HepG2 (cell line): ENCODE results near the gene SYCP2. TPM values are rescaled to one million over a fixed set of nuclear protein-coding genes. Genes with fewer than 3 reads are reported as not detected.

Experiments used
- AGO2 ChIP-seq: fragments of 200-400 bp; formaldehyde crosslinking; optimal IDR thresholded peaks from 2 replicates; pipeline ENCODE3; 2017; ENCODE audit warnings: mild to moderate bottlenecking, low read depth, low read length, moderate library complexity
- ARID5B ChIP-seq: IDR thresholded peaks from 2 replicates; pipeline ENCODE4 v1.4.0; 2020; ENCODE audit warnings: mild to moderate bottlenecking, missing genetic modification reagents
- DMTF1 ChIP-seq: sonication (generic); formaldehyde crosslinking; IDR thresholded peaks from 2 replicates; pipeline ENCODE4 v1.4.0; 2020; ENCODE audit warnings: mild to moderate bottlenecking, missing genetic modification reagents
- GABPB1 ChIP-seq: IDR thresholded peaks from 2 replicates; pipeline ENCODE4 v1.6.1; 2016; ENCODE audit warnings: mild to moderate bottlenecking, missing genetic modification reagents, moderate library complexity, missing compliant biosample characterization
- IRF2 ChIP-seq: IDR thresholded peaks from 2 replicates; pipeline ENCODE4 v1.6.1; 2018; ENCODE audit warnings: missing genetic modification reagents, missing compliant biosample characterization
- KMT2B ChIP-seq: IDR thresholded peaks from 2 replicates; pipeline ENCODE4 v1.6.1; 2016; ENCODE audit warnings: missing genetic modification reagents, missing compliant biosample characterization
- NFIC ChIP-seq: IDR thresholded peaks from 2 replicates; pipeline ENCODE4 v1.6.1; 2012; ENCODE audit warnings: mild to moderate bottlenecking, low read length, inconsistent platforms
- PAX8 ChIP-seq: sonication (generic); formaldehyde crosslinking; IDR thresholded peaks from 2 replicates; pipeline ENCODE4 v1.8.0; 2022; ENCODE audit warnings: mild to moderate bottlenecking, missing genetic modification reagents, borderline replicate concordance
- POLR2G ChIP-seq: fragments of 200-400 bp; formaldehyde crosslinking; IDR thresholded peaks from 2 replicates; pipeline ENCODE4 v1.6.1; 2018; ENCODE audit warnings: mild to moderate bottlenecking, low read depth, low read length, moderate library complexity
- RNF2 ChIP-seq: fragments of 450-650 bp; conservative IDR thresholded peaks from 2 replicates; pipeline ENCODE4 v1.6.1; 2016; ENCODE audit warnings: low read depth
- SAFB2 ChIP-seq: sonication (generic); formaldehyde crosslinking; IDR thresholded peaks from 2 replicates; pipeline ENCODE4 v1.5.1; 2020; ENCODE audit warnings: missing genetic modification reagents, low read depth, mild to moderate bottlenecking, borderline replicate concordance
- SAP130 ChIP-seq: IDR thresholded peaks from 2 replicates; pipeline ENCODE4 v1.6.1; 2016; ENCODE audit warnings: low read depth
- TERF1 ChIP-seq: sonication (generic); formaldehyde crosslinking; IDR thresholded peaks from 2 replicates; pipeline ENCODE4 v1.8.0; 2022; ENCODE audit warnings: mild to moderate bottlenecking, missing genetic modification reagents, moderate library complexity
- THAP11 ChIP-seq: IDR thresholded peaks from 2 replicates; pipeline ENCODE4 v1.6.1; 2016; ENCODE audit warnings: missing biosample characterization, missing genetic modification reagents
- polyA plus RNA-seq, 8 experiments: library from polyadenylated mRNA; depleted of rRNA in 3 of 8; stranded (reverse) in 7 of 8; unstranded in 1 of 8; fragments of >200 nt; fragmentation: Illumina TruSeq in 4 of 8; extraction: Trizol in 4 of 8; gene quantifications; 2 replicates each; pipeline versions ENCODE4 v1.2.1 to v1.2.3, GENCODE V29; 2011 to 2016; ENCODE audit warnings: low read depth in 4 of 8, missing spikeins in 1 of 8, mixed read lengths in 1 of 8; ENCODE audit not compliant: insufficient read depth in 1 of 8
- total RNA-seq, 5 experiments: library from RNA; depleted of rRNA; stranded (reverse); fragments of >200 nt; fragmentation: Illumina TruSeq; extraction: Trizol; gene quantifications; 2 replicates each; pipeline ENCODE4 v1.2.3, GENCODE V29; 2016; ENCODE audit warnings: low read depth in 1 of 5
- TF ChIP-seq, protein P1 (sequence below): IDR thresholded peaks from 2 replicates; pipeline ENCODE4 v1.6.1; 2016; ENCODE audit warnings: low read depth, missing genetic modification reagents, missing compliant biosample characterization

SYCP2 gene
- total and polyA plus RNA-seq, 2 of the 13 experiments (the other 11 are each of a cell fraction or from before 2014, with no cell fraction given), result 0.07 to 0.24 TPM

- TF ChIP-seq TERF1 (CRISPR knock-in tag), result no peak
- TF ChIP-seq AGO2, result peak; percentile 76
- no peak for TF ChIP-seq DMTF1
- no peak for TF ChIP-seq NFIC
- TF ChIP-seq SAP130 (CRISPR knock-in tag), result peak; percentile 28; the same call in 1 of the 2 replicates
- TF ChIP-seq PAX8 (CRISPR knock-in tag), result 0 out of 2 replicates have a peak, but pooled peaks have one; percentile 49
- peak; percentile 25; the same call in 1 of the 2 replicates for TF ChIP-seq ARID5B
- 0 out of 2 replicates have a peak, but pooled peaks have one; percentile 34 for TF ChIP-seq KMT2B (CRISPR knock-in tag)
- 0 out of 2 replicates have a peak, but pooled peaks have one; percentile 25 for TF ChIP-seq IRF2 (CRISPR knock-in tag)
- 0 out of 2 replicates have a peak, but pooled peaks have one; percentile 31 for TF ChIP-seq RNF2
- peak; percentile 71 for TF ChIP-seq GABPB1 (CRISPR knock-in tag)
- no peak for TF ChIP-seq POLR2G
- TF ChIP-seq SAFB2 (CRISPR knock-in tag), result 0 out of 2 replicates have a peak, but pooled peaks have one; percentile 26
- peak; percentile 32; the same call in 1 of the 2 replicates for TF ChIP-seq THAP11
- TF ChIP-seq, protein P1, sequence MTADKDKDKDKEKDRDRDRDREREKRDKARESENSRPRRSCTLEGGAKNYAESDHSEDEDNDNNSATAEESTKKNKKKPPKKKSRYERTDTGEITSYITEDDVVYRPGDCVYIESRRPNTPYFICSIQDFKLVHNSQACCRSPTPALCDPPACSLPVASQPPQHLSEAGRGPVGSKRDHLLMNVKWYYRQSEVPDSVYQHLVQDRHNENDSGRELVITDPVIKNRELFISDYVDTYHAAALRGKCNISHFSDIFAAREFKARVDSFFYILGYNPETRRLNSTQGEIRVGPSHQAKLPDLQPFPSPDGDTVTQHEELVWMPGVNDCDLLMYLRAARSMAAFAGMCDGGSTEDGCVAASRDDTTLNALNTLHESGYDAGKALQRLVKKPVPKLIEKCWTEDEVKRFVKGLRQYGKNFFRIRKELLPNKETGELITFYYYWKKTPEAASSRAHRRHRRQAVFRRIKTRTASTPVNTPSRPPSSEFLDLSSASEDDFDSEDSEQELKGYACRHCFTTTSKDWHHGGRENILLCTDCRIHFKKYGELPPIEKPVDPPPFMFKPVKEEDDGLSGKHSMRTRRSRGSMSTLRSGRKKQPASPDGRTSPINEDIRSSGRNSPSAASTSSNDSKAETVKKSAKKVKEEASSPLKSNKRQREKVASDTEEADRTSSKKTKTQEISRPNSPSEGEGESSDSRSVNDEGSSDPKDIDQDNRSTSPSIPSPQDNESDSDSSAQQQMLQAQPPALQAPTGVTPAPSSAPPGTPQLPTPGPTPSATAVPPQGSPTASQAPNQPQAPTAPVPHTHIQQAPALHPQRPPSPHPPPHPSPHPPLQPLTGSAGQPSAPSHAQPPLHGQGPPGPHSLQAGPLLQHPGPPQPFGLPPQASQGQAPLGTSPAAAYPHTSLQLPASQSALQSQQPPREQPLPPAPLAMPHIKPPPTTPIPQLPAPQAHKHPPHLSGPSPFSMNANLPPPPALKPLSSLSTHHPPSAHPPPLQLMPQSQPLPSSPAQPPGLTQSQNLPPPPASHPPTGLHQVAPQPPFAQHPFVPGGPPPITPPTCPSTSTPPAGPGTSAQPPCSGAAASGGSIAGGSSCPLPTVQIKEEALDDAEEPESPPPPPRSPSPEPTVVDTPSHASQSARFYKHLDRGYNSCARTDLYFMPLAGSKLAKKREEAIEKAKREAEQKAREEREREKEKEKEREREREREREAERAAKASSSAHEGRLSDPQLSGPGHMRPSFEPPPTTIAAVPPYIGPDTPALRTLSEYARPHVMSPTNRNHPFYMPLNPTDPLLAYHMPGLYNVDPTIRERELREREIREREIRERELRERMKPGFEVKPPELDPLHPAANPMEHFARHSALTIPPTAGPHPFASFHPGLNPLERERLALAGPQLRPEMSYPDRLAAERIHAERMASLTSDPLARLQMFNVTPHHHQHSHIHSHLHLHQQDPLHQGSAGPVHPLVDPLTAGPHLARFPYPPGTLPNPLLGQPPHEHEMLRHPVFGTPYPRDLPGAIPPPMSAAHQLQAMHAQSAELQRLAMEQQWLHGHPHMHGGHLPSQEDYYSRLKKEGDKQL (CRISPR knock-in tag), result no peak
Measured at GRCh38 chr20:59933849-59934585, 580 bp upstream of the SYCP2 start (continued).
